ENCODE measurements around the gene DNAJC4.

DNAJC4 gene

DNA sequence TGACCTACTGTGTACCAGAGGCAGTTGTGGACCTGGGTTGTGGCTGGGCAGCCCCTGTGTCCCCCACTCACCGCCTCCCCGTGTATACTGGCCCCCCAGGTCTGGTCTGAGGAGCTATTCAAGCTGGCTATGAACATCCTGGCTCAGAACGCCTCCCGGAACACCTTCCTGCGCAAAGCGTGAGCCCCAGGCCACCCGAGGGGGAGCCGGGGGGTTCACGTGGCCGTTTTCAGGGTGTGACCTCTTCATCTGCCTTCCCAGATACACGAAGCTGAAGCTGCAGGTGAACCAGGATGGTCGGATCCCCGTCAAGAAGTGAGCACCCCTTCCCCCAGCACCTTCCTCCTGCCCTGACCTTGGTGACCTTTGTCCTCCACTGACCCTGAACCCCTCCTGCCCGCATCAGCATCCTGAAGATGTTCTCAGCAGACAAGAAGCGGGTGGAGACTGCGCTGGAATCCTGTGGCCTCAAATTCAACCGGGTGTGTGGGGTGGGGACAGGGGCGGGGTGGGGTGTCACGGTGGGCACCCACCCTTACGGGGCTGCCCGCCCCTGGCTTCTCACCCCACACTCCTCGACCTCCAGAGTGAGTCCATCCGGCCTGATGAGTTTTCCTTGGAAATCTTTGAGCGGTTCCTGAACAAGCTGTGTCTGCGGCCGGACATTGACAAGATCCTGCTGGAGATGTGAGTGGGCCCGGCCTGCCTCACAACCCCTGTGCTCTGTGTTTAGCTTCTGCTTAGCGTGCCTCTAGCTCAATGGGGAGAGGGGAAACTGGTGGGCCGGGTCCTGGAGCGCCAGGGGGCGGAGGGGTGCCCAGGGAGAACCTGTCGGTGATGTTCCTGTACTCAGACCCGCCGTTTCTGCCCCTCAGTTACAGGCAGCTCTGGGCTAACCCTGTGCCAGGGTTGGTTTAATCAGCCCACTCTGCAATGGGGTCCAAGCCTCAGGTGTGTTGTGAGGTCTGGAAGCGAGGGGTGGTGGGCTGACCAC lies 25.1 kb downstream of the DNAJC4 start:
- CTCF ChIA-PET: interaction anchor here (0.7 to 3.2 kb wide), 5 partner anchors 9 to 51 kb away, joined by 3 to 11 read pairs (median 4); partner anchors contain the start of gene ESRRA

DNA sequence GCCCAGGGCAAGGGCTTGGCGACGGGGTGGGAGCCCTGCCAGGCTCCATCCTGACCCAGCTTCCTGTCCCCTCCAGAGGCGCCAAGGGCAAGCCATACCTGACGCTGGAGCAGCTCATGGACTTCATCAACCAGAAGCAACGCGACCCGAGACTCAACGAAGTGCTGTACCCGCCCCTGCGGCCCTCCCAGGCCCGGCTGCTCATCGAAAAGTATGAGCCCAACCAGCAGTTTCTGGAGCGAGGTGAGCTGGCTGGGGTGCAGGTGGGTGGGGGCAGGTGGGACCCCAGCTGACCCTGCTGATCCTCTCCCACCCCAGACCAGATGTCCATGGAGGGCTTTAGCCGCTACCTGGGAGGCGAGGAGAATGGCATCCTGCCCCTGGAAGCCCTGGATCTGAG lies 26.0 kb downstream of the DNAJC4 start:
- TF ChIP-seq, protein P1, sequence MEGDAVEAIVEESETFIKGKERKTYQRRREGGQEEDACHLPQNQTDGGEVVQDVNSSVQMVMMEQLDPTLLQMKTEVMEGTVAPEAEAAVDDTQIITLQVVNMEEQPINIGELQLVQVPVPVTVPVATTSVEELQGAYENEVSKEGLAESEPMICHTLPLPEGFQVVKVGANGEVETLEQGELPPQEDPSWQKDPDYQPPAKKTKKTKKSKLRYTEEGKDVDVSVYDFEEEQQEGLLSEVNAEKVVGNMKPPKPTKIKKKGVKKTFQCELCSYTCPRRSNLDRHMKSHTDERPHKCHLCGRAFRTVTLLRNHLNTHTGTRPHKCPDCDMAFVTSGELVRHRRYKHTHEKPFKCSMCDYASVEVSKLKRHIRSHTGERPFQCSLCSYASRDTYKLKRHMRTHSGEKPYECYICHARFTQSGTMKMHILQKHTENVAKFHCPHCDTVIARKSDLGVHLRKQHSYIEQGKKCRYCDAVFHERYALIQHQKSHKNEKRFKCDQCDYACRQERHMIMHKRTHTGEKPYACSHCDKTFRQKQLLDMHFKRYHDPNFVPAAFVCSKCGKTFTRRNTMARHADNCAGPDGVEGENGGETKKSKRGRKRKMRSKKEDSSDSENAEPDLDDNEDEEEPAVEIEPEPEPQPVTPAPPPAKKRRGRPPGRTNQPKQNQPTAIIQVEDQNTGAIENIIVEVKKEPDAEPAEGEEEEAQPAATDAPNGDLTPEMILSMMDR (IDR thresholded peaks at IDR 0.05; ENCODE audit: control extremely low read depth, extremely low read depth, low read depth, missing control alignments): no peak
- ChIA-PET CTCF (interaction anchor here (3.2 kb wide), 1 partner anchor 45 kb away, joined by 11 read pairs; no protein-coding TSS in a partner anchor), POLR2A (interaction anchor here (0.6 kb wide), 1 partner anchor 11 kb away, joined by 5 read pairs; no protein-coding TSS in a partner anchor)
- no peak for DNase-seq (ENCODE audit: extremely low spot score)

More for the DNA sequence above, 25.1 kb downstream of the DNAJC4 start:
- DNase-seq (ENCODE audit: extremely low spot score): no peak
- TF ChIP-seq, protein P1 (IDR thresholded peaks at IDR 0.05; ENCODE audit: control extremely low read depth, extremely low read depth, low read depth, missing control alignments): no peak
- POLR2A ChIA-PET: interaction anchor here (0.6 kb wide), 1 partner anchor 12 kb away, joined by 5 read pairs; no protein-coding TSS in a partner anchor

DNA sequence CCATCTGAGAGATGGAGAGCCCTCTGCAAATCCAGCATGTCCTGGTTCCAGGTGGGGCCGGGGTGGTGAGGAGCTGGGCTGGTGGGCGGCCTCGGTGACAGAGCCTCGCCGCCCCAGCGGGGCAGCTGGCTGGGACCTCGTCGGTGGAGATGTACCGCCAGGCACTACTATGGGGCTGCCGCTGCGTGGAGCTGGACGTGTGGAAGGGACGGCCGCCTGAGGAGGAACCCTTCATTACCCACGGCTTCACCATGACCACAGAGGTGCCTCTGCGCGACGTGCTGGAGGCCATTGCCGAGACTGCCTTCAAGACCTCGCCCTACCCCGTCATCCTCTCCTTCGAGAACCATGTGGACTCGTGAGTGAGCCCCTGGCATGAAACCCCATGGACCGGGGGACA lies 28.0 kb downstream of the DNAJC4 start:
- ChIA-PET CTCF (interaction anchor here (0.9 to 14.6 kb wide), 4 partner anchors 8 to 52 kb away, joined by 3 to 134 read pairs (median 8); partner anchors contain the start of genes FERMT3 and PLCB3), POLR2A (no interaction called here)
- no peak for DNase-seq (ENCODE audit: extremely low spot score)
- TF ChIP-seq, protein P1 (IDR thresholded peaks at IDR 0.05; ENCODE audit: control extremely low read depth, extremely low read depth, low read depth, missing control alignments): no peak

DNA sequence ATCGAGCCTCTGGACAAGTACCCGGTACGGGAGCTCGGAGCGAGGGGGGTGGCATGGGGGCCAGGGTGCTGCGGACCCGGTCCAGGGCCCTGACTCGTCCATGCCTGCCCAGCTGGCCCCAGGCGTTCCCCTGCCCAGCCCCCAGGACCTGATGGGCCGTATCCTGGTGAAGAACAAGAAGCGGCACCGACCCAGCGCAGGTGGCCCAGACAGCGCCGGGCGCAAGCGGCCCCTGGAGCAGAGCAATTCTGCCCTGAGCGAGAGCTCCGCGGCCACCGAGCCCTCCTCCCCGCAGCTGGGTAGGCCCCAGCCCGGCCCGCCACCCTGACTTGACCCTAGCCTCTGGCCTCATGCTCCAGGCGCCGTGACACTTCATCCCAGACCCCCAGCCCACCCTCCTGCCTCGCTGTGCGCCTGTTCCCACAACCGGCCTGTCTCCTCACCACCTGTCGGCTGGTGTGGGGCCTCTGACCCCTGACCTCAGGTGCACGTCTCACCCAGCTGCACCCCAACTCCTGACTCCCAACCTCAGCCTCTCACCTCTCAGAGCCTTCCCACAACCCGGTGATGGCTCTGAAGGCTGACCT lies 28.7 kb downstream of the DNAJC4 start:
- TF ChIP-seq, protein P1 (IDR thresholded peaks at IDR 0.05; ENCODE audit: control extremely low read depth, extremely low read depth, low read depth, missing control alignments): no peak
- no peak for DNase-seq (ENCODE audit: extremely low spot score)
- ChIA-PET POLR2A (interaction anchor here (0.5 kb wide), 1 partner anchor 10 kb away, joined by 4 read pairs; no protein-coding TSS in a partner anchor), CTCF (interaction anchor here (0.9 to 14.6 kb wide), 4 partner anchors 8 to 53 kb away, joined by 3 to 134 read pairs (median 8); partner anchors contain the start of genes FERMT3 and PLCB3)

DNA sequence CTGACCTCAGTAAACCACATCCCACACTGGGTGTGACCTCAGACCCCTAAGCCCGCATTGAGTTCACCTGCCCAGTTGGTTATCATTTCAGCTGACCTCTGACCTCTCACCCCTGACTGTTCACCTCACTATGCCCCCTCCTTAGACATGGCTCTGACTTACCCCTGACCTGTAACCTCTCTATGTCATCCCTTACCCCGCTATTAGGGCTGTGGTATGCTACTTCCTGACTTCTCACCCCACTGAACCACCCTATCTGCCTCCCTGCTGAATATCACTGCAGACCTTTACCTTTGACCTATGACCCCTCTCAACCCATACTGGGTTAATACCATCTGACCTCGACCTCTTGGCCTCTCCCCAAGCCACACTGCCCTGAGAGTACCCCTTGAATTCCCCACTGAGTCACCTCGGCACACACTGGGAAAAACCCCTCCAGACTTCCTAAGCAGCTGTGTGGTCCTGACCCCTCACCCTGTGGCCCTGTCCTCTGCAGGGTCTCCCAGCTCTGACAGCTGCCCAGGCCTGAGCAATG lies 29.3 kb downstream of the DNAJC4 start:
- peak; percentile 48 for DNase-seq (ENCODE audit: extremely low spot score)
- TF ChIP-seq, protein P1 (IDR thresholded peaks at IDR 0.05; ENCODE audit: control extremely low read depth, extremely low read depth, low read depth, missing control alignments): no peak
- ChIA-PET POLR2A (interaction anchor here (0.5 kb wide), 1 partner anchor 9 kb away, joined by 4 read pairs; no protein-coding TSS in a partner anchor), CTCF (interaction anchor here (0.9 to 14.6 kb wide), 3 partner anchors 9 to 45 kb away, joined by 3 to 134 read pairs (median 9); partner anchors contain the start of gene PLCB3)
